GM10248 (cell line): ENCODE measurements around the gene P2RY2.
A peak's percentile ranks its signal among the peaks of the same experiment; 100 is the strongest.

Source experiments
- CTCF ChIA-PET: fragments of 300-600 bp; sonication (Branson Sonifier 250); formaldehyde crosslinking; extraction: SDS; loops from one replicate; lab custom pipeline; 2021; ENCODE audit warnings: antibody characterized with exemption; lab: Yijun Ruan, JAX
- POLR2A ChIA-PET: fragments of 350-650 bp; sonication (Branson Sonifier 250); formaldehyde crosslinking; extraction: SDS; loops from one replicate; lab custom pipeline; 2020; ENCODE audit warnings: antibody characterized with exemption; lab: Yijun Ruan, JAX
- DNase-seq: peaks from one replicate; pipeline ENCODE4 v3.0.0; 2012; ENCODE audit errors: extremely low spot score
- CTCF ChIP-seq: IDR thresholded peaks from 2 replicates; pipeline ENCODE4 v1.5.1; 2012; ENCODE audit warnings: mild to moderate bottlenecking, low read depth; ENCODE audit errors: extremely low read depth, missing control alignments, control extremely low read depth

P2RY2 gene

GRCh38 chr11:73236854-73237253 lies 18.8 kb downstream of the P2RY2 start:
- peak; percentile 79 for DNase-seq
- ChIA-PET POLR2A (no interaction called here), CTCF (interaction anchor here (0.5 to 6.6 kb wide), 42 partner anchors 7 to 629 kb away, joined by 3 to 90 read pairs (median 5); partner anchors contain the start of genes FCHSD2 and STARD10)
- TF ChIP-seq CTCF: peak; percentile 83

GRCh38 chr11:73237471-73238290 lies 19.6 kb downstream of the P2RY2 start:
- ChIA-PET POLR2A (no interaction called here), CTCF (interaction anchor here (0.5 to 6.6 kb wide), 34 partner anchors 6 to 444 kb away, joined by 3 to 90 read pairs (median 6); partner anchors contain the start of genes FCHSD2 and STARD10)
- DNase-seq: no peak
- no peak for TF ChIP-seq CTCF

- ChIA-PET CTCF (interaction anchor here (0.8 to 7.8 kb wide), 6 partner anchors 50 to 514 kb away, joined by 3 to 90 read pairs (median 4); no protein-coding TSS in a partner anchor), POLR2A (no interaction called here)
- TF ChIP-seq CTCF: no peak
- DNase-seq: no peak
Measured at GRCh38 chr11:73239111-73239521, 21.0 kb downstream of the P2RY2 start.

- POLR2A ChIA-PET: no interaction called here
- CTCF ChIA-PET: interaction anchor here (0.8 to 7.8 kb wide), 6 partner anchors 28 to 514 kb away, joined by 3 to 74 read pairs (median 4); no protein-coding TSS in a partner anchor
Measured at GRCh38 chr11:73239571-73240189, 21.6 kb downstream of the P2RY2 start.

GRCh38 chr11:73240190-73240781 lies 22.2 kb downstream of the P2RY2 start:
- POLR2A ChIA-PET: no interaction called here
- no peak for TF ChIP-seq CTCF
- CTCF ChIA-PET: interaction anchor here (0.8 to 7.8 kb wide), 7 partner anchors 27 to 409 kb away, joined by 3 to 74 read pairs (median 3); no protein-coding TSS in a partner anchor
- DNase-seq: no peak

More at GRCh38 chr11:73239571-73240189, 21.6 kb downstream of the P2RY2 start:
- TF ChIP-seq CTCF: no peak
- no peak for DNase-seq

- no peak for TF ChIP-seq CTCF
- ChIA-PET CTCF (interaction anchor here (1.0 to 7.8 kb wide), 8 partner anchors 7 to 409 kb away, joined by 3 to 74 read pairs (median 4); partner anchors contain the start of gene FCHSD2), POLR2A (no interaction called here)
- DNase-seq: no peak
Measured at GRCh38 chr11:73241300-73241699, 23.2 kb downstream of the P2RY2 start.
